Mucosa of rectum (tissue), 2 donors: Measurements from ENCODE around the gene SLC45A3.

Experiments used
- H3K27ac ChIP-seq, 2 donors: one replicate each; pipeline ENCODE4 v1.7.0; 2013; ENCODE audit warnings: inconsistent platforms in 2 of 2, low read depth in 2 of 2, low read length in 2 of 2
- H3K27me3 ChIP-seq, 2 donors: one replicate each; pipeline ENCODE4 v1.7.0; 2013; ENCODE audit warnings: low read length in 2 of 2; ENCODE audit not compliant: control insufficient read depth in 2 of 2, insufficient read depth in 2 of 2
- H3K36me3 ChIP-seq, 2 donors: one replicate each; pipeline ENCODE4 v1.7.0; 2013; ENCODE audit warnings: low read length in 2 of 2; ENCODE audit not compliant: control insufficient read depth in 2 of 2, insufficient read depth in 2 of 2
- H3K4me1 ChIP-seq, 2 donors: one replicate each; pipeline ENCODE4 v1.7.0; 2013; ENCODE audit warnings: low read length in 2 of 2, mild to moderate bottlenecking in 1 of 2; ENCODE audit not compliant: control insufficient read depth in 2 of 2, insufficient read depth in 2 of 2
- H3K4me3 ChIP-seq, 2 donors: one replicate each; pipeline ENCODE4 v1.7.0; 2013; ENCODE audit warnings: low read length in 2 of 2
- H3K9ac ChIP-seq, 2 donors: one replicate each; pipeline ENCODE4 v1.7.0; 2013; ENCODE audit warnings: low read length in 2 of 2, low read depth in 1 of 2, mild to moderate bottlenecking in 1 of 2
- H3K9me3 ChIP-seq, 2 donors: one replicate each; pipeline ENCODE4 v1.7.0; 2013; ENCODE audit warnings: low read length in 2 of 2; ENCODE audit not compliant: control insufficient read depth in 2 of 2
- donor health status: healthy.
- donor health status: Normal muscosa, but diverticular disease.

Gene SLC45A3

DNA sequence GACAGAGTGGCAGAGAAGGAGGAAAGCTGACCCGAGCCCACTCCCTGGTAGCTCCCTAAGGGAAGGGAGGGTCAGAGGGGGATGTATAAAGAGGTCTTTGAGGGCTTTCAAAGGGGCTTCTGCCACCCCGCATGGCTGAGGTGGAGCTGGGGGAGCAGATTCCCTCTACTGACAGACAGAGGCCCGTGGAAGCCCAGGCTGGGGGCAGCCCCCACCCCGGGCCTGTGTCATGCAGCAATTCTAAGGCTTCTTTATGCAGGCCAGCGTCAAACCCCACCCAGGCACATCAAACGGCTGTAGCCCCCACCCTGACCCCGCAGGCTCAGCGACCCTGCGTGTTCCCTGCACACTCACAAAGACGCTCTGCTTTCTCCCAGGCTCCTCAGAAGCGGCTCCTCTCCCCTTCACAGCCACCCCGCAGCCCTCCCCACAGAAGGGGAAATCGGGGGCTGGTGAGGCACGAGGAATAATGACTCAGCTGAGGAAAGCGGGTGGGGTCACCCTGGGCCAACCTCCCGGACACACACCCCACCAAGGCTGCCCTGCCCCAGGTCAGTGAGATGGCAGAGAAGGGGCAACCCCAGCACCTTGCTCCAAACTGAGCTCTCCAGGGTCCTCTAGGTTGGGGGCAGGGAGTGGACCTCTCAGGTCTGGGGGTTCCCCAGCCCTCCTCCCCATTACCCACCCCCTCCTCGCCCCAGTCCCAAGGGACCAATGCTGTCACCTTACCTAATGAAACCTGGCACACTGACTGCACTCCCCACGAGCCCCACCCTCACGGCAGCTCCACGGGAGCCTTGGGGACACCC, 10.8 kb downstream of the SLC45A3 start:
- H3K36me3 ChIP-seq, result no peaks in the 10 kb centered on the region
- no peaks in the 10 kb centered on the region for H3K9me3 ChIP-seq
- H3K27me3 ChIP-seq, result no peaks in the 10 kb centered on the region
- peaks cover 73 to 80% of the 10 kb centered on the region in 2 donors for H3K4me1 ChIP-seq
- no peak overlapping the region for H3K4me3 ChIP-seq
- no peak overlapping the region for H3K9ac ChIP-seq
- peak overlapping the region; percentile 5 to 18 for H3K27ac ChIP-seq

DNA sequence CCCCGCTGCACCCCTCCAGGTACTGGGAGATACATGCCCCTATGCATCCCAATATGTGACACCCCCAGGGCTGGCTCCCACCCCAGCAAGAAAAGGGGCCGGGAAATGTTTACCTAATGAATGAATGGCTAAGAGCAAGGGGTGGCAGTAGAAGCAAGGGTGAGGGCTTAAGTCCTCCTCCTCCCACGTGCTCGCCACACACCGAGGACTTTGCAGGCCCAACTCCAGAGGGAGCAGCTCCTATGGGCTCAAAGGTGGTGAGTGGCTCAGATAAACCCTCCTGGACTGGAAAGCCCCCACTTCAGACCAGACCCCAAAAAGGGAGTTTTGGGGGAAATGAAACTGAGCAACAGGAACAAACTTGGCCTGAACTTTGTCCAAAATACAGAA, 11.4 kb downstream of the SLC45A3 start:
- H3K9ac ChIP-seq, result no peak overlapping the region

DNA sequence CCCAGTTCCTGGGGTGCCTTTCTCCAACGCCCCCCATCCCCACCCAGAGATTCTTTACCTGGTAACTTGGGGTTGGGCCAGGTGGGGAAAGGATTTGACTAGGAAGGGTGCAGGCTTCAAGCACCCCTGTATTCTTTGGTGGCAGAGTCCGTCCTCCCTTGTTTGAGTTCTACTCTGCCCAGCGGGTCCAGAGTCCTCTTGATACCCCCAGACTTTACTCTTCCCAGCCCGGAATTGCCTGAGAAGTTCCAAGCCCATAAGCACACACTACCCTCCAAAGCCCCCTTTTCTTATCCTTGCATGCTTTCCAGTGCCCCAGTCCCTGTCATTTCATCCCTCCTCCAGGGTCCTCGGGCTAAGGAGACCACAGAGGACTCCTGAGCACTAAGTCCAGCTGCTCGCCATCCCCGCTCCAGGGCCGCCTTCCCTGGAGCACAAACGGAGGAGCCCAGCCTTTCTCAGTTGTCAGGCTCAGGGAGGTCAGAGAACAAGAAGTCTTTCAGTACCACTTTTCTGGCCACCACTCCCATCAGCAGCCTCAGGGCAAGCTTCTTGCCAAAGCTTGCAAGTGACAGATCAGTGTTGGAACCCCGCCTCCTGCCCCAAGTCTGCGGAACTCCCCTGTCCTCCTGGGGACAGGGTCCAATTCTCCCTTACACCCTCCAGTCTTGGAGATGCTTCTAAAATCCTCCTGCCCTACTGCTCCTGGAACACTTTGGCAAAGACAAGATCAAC, 12.2 kb downstream of the SLC45A3 start:
- H3K27ac ChIP-seq, result peak overlapping the region; percentile 3 to 18
- no peak overlapping the region for H3K4me3 ChIP-seq
- H3K36me3 ChIP-seq, result peaks cover 0 to 2% of the 10 kb centered on the region in 2 donors
- H3K4me1 ChIP-seq, result peaks cover 75 to 85% of the 10 kb centered on the region in 2 donors
- H3K27me3 ChIP-seq, result no peaks in the 10 kb centered on the region
- H3K9ac ChIP-seq, result no peak overlapping the region
- H3K9me3 ChIP-seq, result no peaks in the 10 kb centered on the region

More for the DNA sequence above, 11.4 kb downstream of the SLC45A3 start:
- Histone ChIP-seq H3K36me3 (no peaks in the 10 kb centered on the region), H3K27ac (peak overlapping the region; percentile 5 to 18), H3K9me3 (no peaks in the 10 kb centered on the region), H3K4me1 (peaks cover 79 to 85% of the 10 kb centered on the region in 2 donors), H3K27me3 (no peaks in the 10 kb centered on the region), H3K4me3 (no peak overlapping the region)

DNA sequence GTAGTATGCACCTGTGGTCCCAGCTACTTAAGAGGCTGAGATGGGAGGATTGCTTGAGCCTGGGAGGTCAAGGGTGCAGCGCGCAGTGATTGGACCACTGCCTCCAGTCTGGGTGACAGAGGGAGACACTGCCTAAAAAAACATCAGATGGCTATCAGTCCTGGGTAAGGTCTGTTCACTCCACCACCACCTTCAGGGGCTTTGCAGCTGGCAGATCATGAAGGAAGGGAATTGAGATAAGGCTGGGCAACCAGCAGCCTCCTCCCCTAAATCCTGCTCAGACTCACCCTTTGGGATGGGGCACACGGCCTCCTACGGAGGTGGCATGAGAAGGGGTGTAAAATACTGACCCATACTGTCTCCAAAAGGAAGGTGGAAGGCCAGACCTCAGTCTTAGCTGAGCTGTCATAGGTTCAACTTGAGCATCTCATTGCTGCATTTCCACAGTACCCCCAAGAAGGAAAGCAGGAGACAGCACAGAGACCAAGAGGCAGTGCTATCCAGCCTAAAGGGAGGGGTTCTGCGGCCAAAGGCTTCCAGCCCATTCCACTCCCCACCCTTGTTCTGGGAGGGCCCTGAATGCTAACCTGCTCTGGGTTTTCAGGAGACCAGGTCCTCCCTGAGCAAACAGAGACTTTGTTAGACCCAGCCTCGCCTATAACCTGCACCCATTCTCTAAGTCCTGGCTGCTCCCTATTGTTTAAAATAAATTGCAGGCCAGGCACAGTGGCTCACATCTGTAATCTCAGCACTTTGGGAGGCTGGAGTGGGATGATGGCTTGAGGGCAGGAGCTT, 13.7 kb downstream of the SLC45A3 start:
- Histone ChIP-seq H3K9me3 (no peaks in the 10 kb centered on the region), H3K27me3 (no peaks in the 10 kb centered on the region), H3K4me3 (peak overlapping the region; percentile 37 to 38), H3K4me1 (peaks cover 61 to 75% of the 10 kb centered on the region in 2 donors), H3K9ac (peak overlapping the region; percentile 47 to 63), H3K27ac (peak overlapping the region; percentile 83 to 87), H3K36me3 (peaks cover 0 to 9% of the 10 kb centered on the region in 2 donors)

DNA sequence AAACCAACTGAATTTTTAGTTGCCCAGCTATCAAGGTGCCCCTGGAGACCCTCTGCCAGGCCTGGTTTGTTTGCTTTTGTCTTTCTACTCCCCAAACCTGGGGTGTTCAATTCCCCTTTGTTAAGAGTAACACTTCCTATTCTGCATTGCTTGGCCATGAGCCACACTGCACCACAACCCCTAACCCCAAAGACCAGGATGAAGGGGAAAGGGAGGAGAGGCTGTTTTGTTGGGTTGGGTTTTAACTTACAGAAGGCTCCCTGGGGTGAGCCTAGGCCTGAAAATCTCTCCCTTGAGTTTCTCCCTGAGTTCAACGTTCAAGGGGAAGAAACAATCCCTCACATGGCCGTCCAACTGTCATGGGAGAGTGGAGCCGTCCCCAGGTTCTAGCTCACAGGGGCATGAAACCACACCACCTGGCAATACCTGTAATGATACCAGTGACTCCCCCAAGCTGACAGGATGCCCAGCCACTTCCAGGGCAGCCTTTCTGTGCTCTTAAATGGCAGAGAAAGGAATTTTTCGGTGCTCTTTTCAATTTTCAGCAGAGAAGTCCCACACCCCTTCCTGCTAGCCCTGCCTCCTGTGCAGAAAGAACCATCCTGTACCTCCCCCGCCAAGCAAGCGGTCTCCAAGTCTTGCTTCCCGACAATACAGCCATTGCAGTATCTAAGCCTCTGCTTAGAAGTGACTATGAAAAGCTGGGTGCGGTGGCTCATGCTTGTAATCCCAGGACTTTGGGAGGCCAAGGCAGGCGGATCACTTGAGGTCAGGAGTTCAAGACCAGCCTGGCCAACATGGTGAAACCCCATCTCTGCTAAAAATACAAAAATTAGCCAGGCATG, 14.9 kb downstream of the SLC45A3 start:
- peaks cover 0 to 9% of the 10 kb centered on the region in 2 donors for H3K36me3 ChIP-seq
- H3K4me1 ChIP-seq, result peaks cover 58 to 71% of the 10 kb centered on the region in 2 donors
- no peak overlapping the region for H3K4me3 ChIP-seq
- H3K27me3 ChIP-seq, result no peaks in the 10 kb centered on the region
- peak overlapping the region; percentile 83 to 87 for H3K27ac ChIP-seq
- peak overlapping the region in 1 of 2 donors; percentile 65 for H3K9ac ChIP-seq
- no peaks in the 10 kb centered on the region for H3K9me3 ChIP-seq

DNA sequence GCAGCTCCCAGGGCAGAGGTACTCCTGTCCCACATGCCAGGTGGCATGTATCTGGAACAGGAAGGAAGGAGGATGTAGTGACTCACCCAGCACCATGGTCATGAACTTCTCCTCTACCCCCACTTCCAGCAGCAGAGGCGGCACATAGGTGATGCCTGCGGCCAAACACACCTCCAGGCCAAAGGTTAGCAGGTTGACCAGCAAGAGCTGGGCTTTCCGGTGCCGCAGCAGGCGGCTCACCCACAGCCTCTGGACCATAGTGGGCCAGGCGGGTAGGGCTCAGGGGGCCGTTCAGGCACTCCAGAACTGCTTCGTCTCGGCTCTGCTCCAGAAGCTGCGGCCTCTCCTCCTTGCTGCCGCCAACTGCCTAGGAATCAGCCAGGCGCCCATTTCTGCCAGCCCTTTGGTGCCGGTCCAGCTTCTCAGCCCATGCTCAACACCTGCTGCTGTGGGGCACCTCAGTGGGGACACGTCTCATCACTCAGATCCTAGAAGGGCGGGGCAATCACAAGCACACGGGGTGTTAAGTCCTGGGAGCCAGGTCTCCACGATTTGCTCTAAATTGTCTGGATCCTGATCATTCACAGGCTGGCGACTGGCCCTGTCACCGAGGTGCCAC, 15.8 kb downstream of the SLC45A3 start:
- Histone ChIP-seq H3K4me3 (peak overlapping the region; percentile 4 to 24), H3K9ac (peak overlapping the region; percentile 14 to 65), H3K36me3 (peaks cover 0 to 9% of the 10 kb centered on the region in 2 donors), H3K27me3 (no peaks in the 10 kb centered on the region), H3K4me1 (peaks cover 49 to 64% of the 10 kb centered on the region in 2 donors), H3K9me3 (no peaks in the 10 kb centered on the region), H3K27ac (peak overlapping the region; percentile 83 to 87)

- Histone ChIP-seq H3K9me3 (no peaks in the 10 kb centered on the region), H3K4me1 (peaks cover 42 to 53% of the 10 kb centered on the region in 2 donors), H3K27me3 (no peaks in the 10 kb centered on the region), H3K27ac (peak overlapping the region in 1 of 2 donors; percentile 11), H3K4me3 (no peak overlapping the region), H3K36me3 (peaks cover 2 to 9% of the 10 kb centered on the region in 2 donors), H3K9ac (peak overlapping the region in 1 of 2 donors; percentile 7)
Measured at GRCh38 chr1:205663286-205663936, 16.9 kb downstream of the SLC45A3 start.

- H3K4me1 ChIP-seq, result peaks cover 36 to 47% of the 10 kb centered on the region in 2 donors
- no peaks in the 10 kb centered on the region for H3K27me3 ChIP-seq
- H3K27ac ChIP-seq, result no peak overlapping the region
- H3K36me3 ChIP-seq, result peaks cover 2 to 9% of the 10 kb centered on the region in 2 donors
- H3K9ac ChIP-seq, result no peak overlapping the region
- H3K4me3 ChIP-seq, result no peak overlapping the region
- no peaks in the 10 kb centered on the region for H3K9me3 ChIP-seq
Measured at GRCh38 chr1:205662791-205663190, 17.5 kb downstream of the SLC45A3 start.
